ENCODE data around the gene MIS18A.
A peak's percentile ranks its signal among the peaks of the same experiment; 100 is the strongest.
"Not testable (repeated sequence)": the region's sequence is repeated elsewhere in the genome, so short reads cannot be mapped to it uniquely, and the experiment has no call there.

The MIS18A gene

GRCh38 chr21:32278518-32279376, at the start of gene MIS18A:
TSS of gene MIS18A (minus strand) at chr21:32279049. CDS start at chr21:32279014, 35 bp downstream.
- DNase-seq: peak; percentile 88

GRCh38 chr21:32328595-32328994, 49.7 kb upstream of the MIS18A start:
- DNase-seq: no peak

- DNase-seq: no peak
These were observed 46.9 kb upstream of the MIS18A start for GRCh38 chr21:32325706-32326105.

GRCh38 chr21:32322676-32323075, 43.8 kb upstream of the MIS18A start:
- DNase-seq: no peak

- no peak for DNase-seq
These were observed 43.3 kb upstream of the MIS18A start for GRCh38 chr21:32322103-32322502.

GRCh38 chr21:32321480-32321879, 42.6 kb upstream of the MIS18A start:
- no peak for DNase-seq

- no peak for DNase-seq
These were observed 41.9 kb upstream of the MIS18A start for GRCh38 chr21:32320726-32321125.

- DNase-seq: no peak
These were observed 41.2 kb upstream of the MIS18A start for GRCh38 chr21:32320059-32320458.

GRCh38 chr21:32319012-32319411, 40.2 kb upstream of the MIS18A start:
- no peak for DNase-seq

- no peak for DNase-seq
These were observed 38.9 kb upstream of the MIS18A start for GRCh38 chr21:32317726-32318125.

GRCh38 chr21:32316361-32317215, 37.7 kb upstream of the MIS18A start:
- no peak for DNase-seq

GRCh38 chr21:32315511-32316281, 36.8 kb upstream of the MIS18A start:
- no peak for DNase-seq

GRCh38 chr21:32314806-32315205, 36.0 kb upstream of the MIS18A start:
- no peak for DNase-seq

GRCh38 chr21:32312976-32313375, 34.1 kb upstream of the MIS18A start:
- DNase-seq: no peak

GRCh38 chr21:32312326-32312725, 33.5 kb upstream of the MIS18A start:
- DNase-seq: no peak

GRCh38 chr21:32311621-32312020, 32.8 kb upstream of the MIS18A start:
- DNase-seq: no peak

- not testable (repeated sequence) for DNase-seq
These were observed 32.1 kb upstream of the MIS18A start for GRCh38 chr21:32310976-32311375.

GRCh38 chr21:32309906-32310460, 31.1 kb upstream of the MIS18A start:
- DNase-seq: no peak

GRCh38 chr21:32308696-32309095, 29.8 kb upstream of the MIS18A start:
- DNase-seq: no peak

- no peak for DNase-seq
These were observed 28.9 kb upstream of the MIS18A start for GRCh38 chr21:32307706-32308105.

GRCh38 chr21:32306021-32306780, 27.4 kb upstream of the MIS18A start:
- DNase-seq: no peak

GRCh38 chr21:32304998-32305397, 26.1 kb upstream of the MIS18A start:
- DNase-seq: no peak
